Measurements from ENCODE around the gene STT3B. TPM values are rescaled to one million over a fixed set of nuclear protein-coding genes. Genes with fewer than 3 reads are reported as not detected.

STT3B gene
- polyA plus RNA-seq, 1 donor (not counting 4 experiments of a cell fraction or from before 2014, with no cell fraction given) = 129 TPM

DNA sequence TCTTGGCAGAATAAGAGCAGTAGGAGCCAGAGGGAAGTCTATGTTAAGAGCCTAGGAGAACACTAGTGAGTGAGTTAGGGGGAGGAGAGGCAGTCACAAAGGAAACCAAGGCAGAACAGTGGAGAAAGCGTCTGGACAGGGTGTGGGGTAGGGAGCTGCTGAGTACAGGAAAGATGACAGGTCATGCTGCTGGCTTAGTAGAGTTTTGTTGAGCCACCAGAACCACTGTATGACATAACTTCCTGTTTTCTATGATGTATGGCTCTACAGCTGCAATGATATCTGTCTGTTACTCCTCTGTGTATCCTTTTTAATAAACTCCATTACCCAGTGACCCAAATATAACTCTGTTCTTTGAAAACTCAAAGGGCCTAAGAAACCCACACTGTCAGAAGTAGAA is 10.6 kb upstream of the STT3B start:
- Histone ChIP-seq H3K4me2 (ENCODE audit: control insufficient read depth, extremely low read depth, insufficient read depth, low read depth, low read length) (no peak overlapping the region), H3K4me1 (ENCODE audit: control insufficient read depth, extremely low read depth, insufficient read depth, low read length) (no peaks in the 10 kb centered on the region), H3K27me3 (ENCODE audit: control insufficient read depth, extremely low read depth, insufficient read depth, low read length) (no peaks in the 10 kb centered on the region), H3K36me3 (ENCODE audit: control insufficient read depth in 2 of 2, extremely low read depth in 1 of 2, insufficient read depth in 2 of 2, low read length in 2 of 2) (no peaks in the 10 kb centered on the region), H3K9ac (ENCODE audit: control insufficient read depth, extremely low read depth, insufficient read depth, low read length) (no peak overlapping the region), H3K9me1 (ENCODE audit: control insufficient read depth, extremely low read depth, insufficient read depth, low read length) (no peaks in the 10 kb centered on the region), H3K27ac (ENCODE audit: control insufficient read depth, insufficient read depth, low read length) (no peak overlapping the region), H3K4me3 (ENCODE audit: control insufficient read depth in 2 of 3, extremely low read depth in 1 of 3, insufficient read depth in 2 of 3, low read depth in 1 of 3, low read length in 3 of 3) (no peak overlapping the region), H3K9me3 (ENCODE audit: control insufficient read depth, low read depth, low read length) (no peaks in the 10 kb centered on the region), H3K79me2 (ENCODE audit: control insufficient read depth, insufficient read depth, low read length) (no peaks in the 10 kb centered on the region), H4K20me1 (ENCODE audit: control insufficient read depth, extremely low read depth, insufficient read depth, low read length) (no peaks in the 10 kb centered on the region), H2AFZ (ENCODE audit: control insufficient read depth, low read length) (no peak overlapping the region)
- no peak for FAIRE-seq
- no peak for DNase-seq (ENCODE audit: low read depth, low spot score)
- TF ChIP-seq, protein P1, sequence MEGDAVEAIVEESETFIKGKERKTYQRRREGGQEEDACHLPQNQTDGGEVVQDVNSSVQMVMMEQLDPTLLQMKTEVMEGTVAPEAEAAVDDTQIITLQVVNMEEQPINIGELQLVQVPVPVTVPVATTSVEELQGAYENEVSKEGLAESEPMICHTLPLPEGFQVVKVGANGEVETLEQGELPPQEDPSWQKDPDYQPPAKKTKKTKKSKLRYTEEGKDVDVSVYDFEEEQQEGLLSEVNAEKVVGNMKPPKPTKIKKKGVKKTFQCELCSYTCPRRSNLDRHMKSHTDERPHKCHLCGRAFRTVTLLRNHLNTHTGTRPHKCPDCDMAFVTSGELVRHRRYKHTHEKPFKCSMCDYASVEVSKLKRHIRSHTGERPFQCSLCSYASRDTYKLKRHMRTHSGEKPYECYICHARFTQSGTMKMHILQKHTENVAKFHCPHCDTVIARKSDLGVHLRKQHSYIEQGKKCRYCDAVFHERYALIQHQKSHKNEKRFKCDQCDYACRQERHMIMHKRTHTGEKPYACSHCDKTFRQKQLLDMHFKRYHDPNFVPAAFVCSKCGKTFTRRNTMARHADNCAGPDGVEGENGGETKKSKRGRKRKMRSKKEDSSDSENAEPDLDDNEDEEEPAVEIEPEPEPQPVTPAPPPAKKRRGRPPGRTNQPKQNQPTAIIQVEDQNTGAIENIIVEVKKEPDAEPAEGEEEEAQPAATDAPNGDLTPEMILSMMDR (optimal IDR thresholded peaks at IDR 0.05 in 1 of 3, IDR thresholded peaks at IDR 0.05 in 1 of 3, conservative IDR thresholded peaks at IDR 0.05 in 1 of 3; ENCODE audit: extremely low read depth in 1 of 3, insufficient read depth in 2 of 3, low read length in 3 of 3) = no peak
- no peak for TF ChIP-seq EZH2 (IDR thresholded peaks at IDR 0.05; ENCODE audit: low read length)
- dilution Hi-C loops (cut with MboI; ENCODE audit: extremely low pct_ligation_motif_present, low sequenced_read_pairs) = no loop called here

- dilution Hi-C loops (cut with MboI; ENCODE audit: extremely low pct_ligation_motif_present, low sequenced_read_pairs) = no loop called here
- FAIRE-seq = no peak
- no peak for DNase-seq (ENCODE audit: low read depth, low spot score)
- no peak overlapping the region for H3K4me3 ChIP-seq (ENCODE audit: control insufficient read depth in 2 of 3, extremely low read depth in 1 of 3, insufficient read depth in 2 of 3, low read depth in 1 of 3, low read length in 3 of 3)
- no peaks in the 10 kb centered on the region for H3K9me1 ChIP-seq (ENCODE audit: control insufficient read depth, extremely low read depth, insufficient read depth, low read length)
- H3K4me2 ChIP-seq (ENCODE audit: control insufficient read depth, extremely low read depth, insufficient read depth, low read depth, low read length) = no peak overlapping the region
- H3K9me3 ChIP-seq (ENCODE audit: control insufficient read depth, low read depth, low read length) = no peaks in the 10 kb centered on the region
- TF ChIP-seq, protein P1 (optimal IDR thresholded peaks at IDR 0.05 in 1 of 3, IDR thresholded peaks at IDR 0.05 in 1 of 3, conservative IDR thresholded peaks at IDR 0.05 in 1 of 3; ENCODE audit: extremely low read depth in 1 of 3, insufficient read depth in 2 of 3, low read length in 3 of 3) = no peak
- TF ChIP-seq EZH2 (IDR thresholded peaks at IDR 0.05; ENCODE audit: low read length) = no peak
- H2AFZ ChIP-seq (ENCODE audit: control insufficient read depth, low read length) = no peak overlapping the region
- H3K79me2 ChIP-seq (ENCODE audit: control insufficient read depth, insufficient read depth, low read length) = no peaks in the 10 kb centered on the region
- H4K20me1 ChIP-seq (ENCODE audit: control insufficient read depth, extremely low read depth, insufficient read depth, low read length) = no peaks in the 10 kb centered on the region
- H3K9ac ChIP-seq (ENCODE audit: control insufficient read depth, extremely low read depth, insufficient read depth, low read length) = no peak overlapping the region
- no peaks in the 10 kb centered on the region for H3K27me3 ChIP-seq (ENCODE audit: control insufficient read depth, extremely low read depth, insufficient read depth, low read length)
- no peak overlapping the region for H3K27ac ChIP-seq (ENCODE audit: control insufficient read depth, insufficient read depth, low read length)
- H3K4me1 ChIP-seq (ENCODE audit: control insufficient read depth, extremely low read depth, insufficient read depth, low read length) = no peaks in the 10 kb centered on the region
- no peaks in the 10 kb centered on the region for H3K36me3 ChIP-seq (ENCODE audit: control insufficient read depth in 2 of 2, extremely low read depth in 1 of 2, insufficient read depth in 2 of 2, low read length in 2 of 2)
Observed at GRCh38 chr3:31523543-31523942, 9.2 kb upstream of the STT3B start.

Measured in keratinocyte (primary cell).